ENCODE data around the gene ACVR1C.
"Not testable (repeated sequence)": the region's sequence is repeated elsewhere in the genome, so short reads cannot be mapped to it uniquely, and the experiment has no call there.

ACVR1C gene

DNA sequence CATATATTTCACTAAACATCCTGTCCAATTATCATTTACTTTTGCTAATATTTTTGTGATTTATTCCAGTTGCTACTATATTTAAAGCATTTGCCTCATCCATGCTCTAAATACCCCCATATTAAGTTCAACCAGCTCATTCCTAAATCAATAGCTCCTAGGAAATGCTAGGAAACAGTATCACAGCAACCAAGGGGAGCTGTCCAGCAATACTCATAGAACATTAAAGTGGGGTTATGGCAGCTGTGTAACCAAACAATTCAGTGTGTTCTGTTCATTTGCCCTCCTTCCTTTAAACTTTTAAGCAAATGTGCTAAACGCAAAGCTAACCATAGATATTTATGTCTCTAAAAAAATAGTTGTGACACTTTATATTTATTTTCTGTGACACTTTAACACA lies 41.1 kb downstream of the ACVR1C start:
- ATAC-seq, result no peak
- TF ChIP-seq, protein P1, sequence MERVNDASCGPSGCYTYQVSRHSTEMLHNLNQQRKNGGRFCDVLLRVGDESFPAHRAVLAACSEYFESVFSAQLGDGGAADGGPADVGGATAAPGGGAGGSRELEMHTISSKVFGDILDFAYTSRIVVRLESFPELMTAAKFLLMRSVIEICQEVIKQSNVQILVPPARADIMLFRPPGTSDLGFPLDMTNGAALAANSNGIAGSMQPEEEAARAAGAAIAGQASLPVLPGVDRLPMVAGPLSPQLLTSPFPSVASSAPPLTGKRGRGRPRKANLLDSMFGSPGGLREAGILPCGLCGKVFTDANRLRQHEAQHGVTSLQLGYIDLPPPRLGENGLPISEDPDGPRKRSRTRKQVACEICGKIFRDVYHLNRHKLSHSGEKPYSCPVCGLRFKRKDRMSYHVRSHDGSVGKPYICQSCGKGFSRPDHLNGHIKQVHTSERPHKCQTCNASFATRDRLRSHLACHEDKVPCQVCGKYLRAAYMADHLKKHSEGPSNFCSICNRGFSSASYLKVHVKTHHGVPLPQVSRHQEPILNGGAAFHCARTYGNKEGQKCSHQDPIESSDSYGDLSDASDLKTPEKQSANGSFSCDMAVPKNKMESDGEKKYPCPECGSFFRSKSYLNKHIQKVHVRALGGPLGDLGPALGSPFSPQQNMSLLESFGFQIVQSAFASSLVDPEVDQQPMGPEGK (CRISPR knock-in tag; IDR thresholded peaks at IDR 0.05; ENCODE audit: borderline replicate concordance), result no peak
- TF ChIP-seq ZNF70 (CRISPR knock-in tag; IDR thresholded peaks at IDR 0.05) (no peak), CSDC2 (CRISPR knock-in tag; IDR thresholded peaks at IDR 0.05) (no peak), GLIS3 (CRISPR knock-in tag; IDR thresholded peaks at IDR 0.05) (no peak), ZFP30 (CRISPR knock-in tag; IDR thresholded peaks at IDR 0.05) (no peak), ARNTL (CRISPR knock-in tag; IDR thresholded peaks at IDR 0.05; ENCODE audit: borderline replicate concordance, low read depth) (no peak), RARB (CRISPR knock-in tag; IDR thresholded peaks at IDR 0.05) (no peak), ESRRG (CRISPR knock-in tag; IDR thresholded peaks at IDR 0.05) (no peak), TCF4 (CRISPR knock-in tag; IDR thresholded peaks at IDR 0.05; ENCODE audit: borderline replicate concordance) (no peak), ISL1 (CRISPR knock-in tag; IDR thresholded peaks at IDR 0.05) (no peak), BACH2 (CRISPR knock-in tag; IDR thresholded peaks at IDR 0.05; ENCODE audit: borderline replicate concordance) (no peak)
- TF ChIP-seq, protein P2, sequence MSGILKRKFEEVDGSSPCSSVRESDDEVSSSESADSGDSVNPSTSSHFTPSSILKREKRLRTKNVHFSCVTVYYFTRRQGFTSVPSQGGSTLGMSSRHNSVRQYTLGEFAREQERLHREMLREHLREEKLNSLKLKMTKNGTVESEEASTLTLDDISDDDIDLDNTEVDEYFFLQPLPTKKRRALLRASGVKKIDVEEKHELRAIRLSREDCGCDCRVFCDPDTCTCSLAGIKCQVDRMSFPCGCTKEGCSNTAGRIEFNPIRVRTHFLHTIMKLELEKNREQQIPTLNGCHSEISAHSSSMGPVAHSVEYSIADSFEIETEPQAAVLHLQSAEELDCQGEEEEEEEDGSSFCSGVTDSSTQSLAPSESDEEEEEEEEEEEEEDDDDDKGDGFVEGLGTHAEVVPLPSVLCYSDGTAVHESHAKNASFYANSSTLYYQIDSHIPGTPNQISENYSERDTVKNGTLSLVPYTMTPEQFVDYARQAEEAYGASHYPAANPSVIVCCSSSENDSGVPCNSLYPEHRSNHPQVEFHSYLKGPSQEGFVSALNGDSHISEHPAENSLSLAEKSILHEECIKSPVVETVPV (CRISPR knock-in tag; IDR thresholded peaks at IDR 0.05), result no peak

DNA sequence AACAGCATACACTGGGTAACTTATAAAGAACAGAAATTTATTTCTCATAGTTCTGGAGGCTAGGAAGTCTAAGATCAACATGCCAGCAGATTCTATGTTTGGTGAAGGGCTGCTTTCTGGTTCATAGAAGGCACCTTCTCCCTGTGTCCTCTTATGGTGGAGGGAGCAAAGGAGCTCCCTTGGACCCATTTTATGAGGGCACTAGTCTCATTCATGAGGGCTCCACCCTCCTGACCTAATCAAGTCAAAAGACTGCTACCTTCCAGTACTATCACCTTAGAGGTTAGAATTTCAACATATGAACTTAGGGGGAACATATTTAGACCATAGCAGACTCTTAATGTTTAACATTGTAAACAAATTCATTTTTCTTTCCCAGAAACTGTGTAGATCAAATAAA lies 54.5 kb downstream of the ACVR1C start:
- no peak for ATAC-seq
- TF ChIP-seq, protein P3, sequence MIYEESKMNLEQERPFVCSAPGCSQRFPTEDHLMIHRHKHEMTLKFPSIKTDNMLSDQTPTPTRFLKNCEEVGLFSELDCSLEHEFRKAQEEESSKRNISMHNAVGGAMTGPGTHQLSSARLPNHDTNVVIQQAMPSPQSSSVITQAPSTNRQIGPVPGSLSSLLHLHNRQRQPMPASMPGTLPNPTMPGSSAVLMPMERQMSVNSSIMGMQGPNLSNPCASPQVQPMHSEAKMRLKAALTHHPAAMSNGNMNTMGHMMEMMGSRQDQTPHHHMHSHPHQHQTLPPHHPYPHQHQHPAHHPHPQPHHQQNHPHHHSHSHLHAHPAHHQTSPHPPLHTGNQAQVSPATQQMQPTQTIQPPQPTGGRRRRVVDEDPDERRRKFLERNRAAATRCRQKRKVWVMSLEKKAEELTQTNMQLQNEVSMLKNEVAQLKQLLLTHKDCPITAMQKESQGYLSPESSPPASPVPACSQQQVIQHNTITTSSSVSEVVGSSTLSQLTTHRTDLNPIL (CRISPR knock-in tag; IDR thresholded peaks at IDR 0.05; ENCODE audit: low read depth), result no peak
- TF ChIP-seq ZFP3 (CRISPR knock-in tag; IDR thresholded peaks at IDR 0.05) (no peak), ISL1 (CRISPR knock-in tag; IDR thresholded peaks at IDR 0.05) (no peak), ZFP30 (CRISPR knock-in tag; IDR thresholded peaks at IDR 0.05) (no peak), ZNF70 (CRISPR knock-in tag; IDR thresholded peaks at IDR 0.05) (no peak), ARNTL (CRISPR knock-in tag; IDR thresholded peaks at IDR 0.05; ENCODE audit: borderline replicate concordance, low read depth) (no peak)
- TF ChIP-seq, protein P4, sequence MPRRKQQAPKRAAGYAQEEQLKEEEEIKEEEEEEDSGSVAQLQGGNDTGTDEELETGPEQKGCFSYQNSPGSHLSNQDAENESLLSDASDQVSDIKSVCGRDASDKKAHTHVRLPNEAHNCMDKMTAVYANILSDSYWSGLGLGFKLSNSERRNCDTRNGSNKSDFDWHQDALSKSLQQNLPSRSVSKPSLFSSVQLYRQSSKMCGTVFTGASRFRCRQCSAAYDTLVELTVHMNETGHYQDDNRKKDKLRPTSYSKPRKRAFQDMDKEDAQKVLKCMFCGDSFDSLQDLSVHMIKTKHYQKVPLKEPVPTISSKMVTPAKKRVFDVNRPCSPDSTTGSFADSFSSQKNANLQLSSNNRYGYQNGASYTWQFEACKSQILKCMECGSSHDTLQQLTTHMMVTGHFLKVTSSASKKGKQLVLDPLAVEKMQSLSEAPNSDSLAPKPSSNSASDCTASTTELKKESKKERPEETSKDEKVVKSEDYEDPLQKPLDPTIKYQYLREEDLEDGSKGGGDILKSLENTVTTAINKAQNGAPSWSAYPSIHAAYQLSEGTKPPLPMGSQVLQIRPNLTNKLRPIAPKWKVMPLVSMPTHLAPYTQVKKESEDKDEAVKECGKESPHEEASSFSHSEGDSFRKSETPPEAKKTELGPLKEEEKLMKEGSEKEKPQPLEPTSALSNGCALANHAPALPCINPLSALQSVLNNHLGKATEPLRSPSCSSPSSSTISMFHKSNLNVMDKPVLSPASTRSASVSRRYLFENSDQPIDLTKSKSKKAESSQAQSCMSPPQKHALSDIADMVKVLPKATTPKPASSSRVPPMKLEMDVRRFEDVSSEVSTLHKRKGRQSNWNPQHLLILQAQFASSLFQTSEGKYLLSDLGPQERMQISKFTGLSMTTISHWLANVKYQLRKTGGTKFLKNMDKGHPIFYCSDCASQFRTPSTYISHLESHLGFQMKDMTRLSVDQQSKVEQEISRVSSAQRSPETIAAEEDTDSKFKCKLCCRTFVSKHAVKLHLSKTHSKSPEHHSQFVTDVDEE (CRISPR knock-in tag; IDR thresholded peaks at IDR 0.05), result no peak

DNA sequence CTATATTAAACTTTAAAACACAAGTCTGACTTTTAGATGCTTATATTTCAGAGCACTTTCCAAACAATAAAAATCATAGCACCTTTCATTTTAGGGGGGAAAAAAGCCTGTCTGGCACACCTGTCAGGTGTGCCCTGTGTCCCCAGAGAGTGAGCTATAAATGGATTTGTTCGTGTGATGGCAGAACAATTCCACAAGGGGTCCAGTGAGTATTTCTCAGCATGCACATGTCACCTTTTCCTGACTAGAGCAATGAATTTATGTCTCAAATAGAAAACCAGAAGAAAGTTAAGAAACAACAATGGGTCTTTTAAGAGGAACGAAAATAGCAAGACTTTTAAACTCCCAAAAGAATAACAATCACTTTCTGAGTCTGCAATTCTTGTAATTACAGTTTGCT lies 55.9 kb downstream of the ACVR1C start:
- no peak for ATAC-seq
- TF ChIP-seq BACH2 (CRISPR knock-in tag; IDR thresholded peaks at IDR 0.05; ENCODE audit: borderline replicate concordance) (no peak), ESRRG (CRISPR knock-in tag; IDR thresholded peaks at IDR 0.05) (no peak), ZNF8 (CRISPR knock-in tag; IDR thresholded peaks at IDR 0.05) (no peak), ZC3H10 (CRISPR knock-in tag; IDR thresholded peaks at IDR 0.05) (no peak), TOX (CRISPR knock-in tag; IDR thresholded peaks at IDR 0.05; ENCODE audit: borderline replicate concordance) (no peak), OSR1 (CRISPR knock-in tag; IDR thresholded peaks at IDR 0.05) (no peak), CSDC2 (CRISPR knock-in tag; IDR thresholded peaks at IDR 0.05) (no peak)
- TF ChIP-seq, protein P5, sequence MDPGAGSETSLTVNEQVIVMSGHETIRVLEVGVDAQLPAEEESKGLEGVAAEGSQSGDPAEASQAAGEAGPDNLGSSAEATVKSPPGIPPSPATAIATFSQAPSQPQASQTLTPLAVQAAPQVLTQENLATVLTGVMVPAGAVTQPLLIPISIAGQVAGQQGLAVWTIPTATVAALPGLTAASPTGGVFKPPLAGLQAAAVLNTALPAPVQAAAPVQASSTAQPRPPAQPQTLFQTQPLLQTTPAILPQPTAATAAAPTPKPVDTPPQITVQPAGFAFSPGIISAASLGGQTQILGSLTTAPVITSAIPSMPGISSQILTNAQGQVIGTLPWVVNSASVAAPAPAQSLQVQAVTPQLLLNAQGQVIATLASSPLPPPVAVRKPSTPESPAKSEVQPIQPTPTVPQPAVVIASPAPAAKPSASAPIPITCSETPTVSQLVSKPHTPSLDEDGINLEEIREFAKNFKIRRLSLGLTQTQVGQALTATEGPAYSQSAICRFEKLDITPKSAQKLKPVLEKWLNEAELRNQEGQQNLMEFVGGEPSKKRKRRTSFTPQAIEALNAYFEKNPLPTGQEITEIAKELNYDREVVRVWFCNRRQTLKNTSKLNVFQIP (CRISPR knock-in tag; IDR thresholded peaks at IDR 0.05; ENCODE audit: borderline replicate concordance, low read depth), result no peak
- TF ChIP-seq, protein P3 (CRISPR knock-in tag; IDR thresholded peaks at IDR 0.05; ENCODE audit: low read depth), result no peak
- TF ChIP-seq, protein P2 (CRISPR knock-in tag; IDR thresholded peaks at IDR 0.05), result no peak
- TF ChIP-seq, protein P1 (CRISPR knock-in tag; IDR thresholded peaks at IDR 0.05; ENCODE audit: borderline replicate concordance), result no peak

DNA sequence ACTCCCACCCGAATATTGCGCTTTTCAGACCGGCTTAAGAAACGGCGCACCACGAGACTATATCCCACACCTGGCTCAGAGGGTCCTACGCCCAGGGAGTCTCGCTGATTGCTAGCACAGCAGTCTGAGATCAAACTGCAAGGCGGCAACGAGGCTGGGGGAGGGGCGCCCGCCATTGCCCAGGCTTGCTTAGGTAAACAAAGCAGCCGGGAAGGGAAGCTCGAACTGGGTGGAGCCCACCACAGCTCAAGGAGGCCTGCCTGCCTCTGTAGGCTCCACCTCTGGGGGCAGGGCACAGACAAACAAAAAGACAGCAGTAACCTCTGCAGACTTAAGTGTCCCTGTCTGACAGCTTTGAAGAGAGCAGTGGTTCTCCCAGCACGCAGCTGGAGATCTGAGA lies 62.0 kb downstream of the ACVR1C start:
- not testable (repeated sequence) for ATAC-seq

DNA sequence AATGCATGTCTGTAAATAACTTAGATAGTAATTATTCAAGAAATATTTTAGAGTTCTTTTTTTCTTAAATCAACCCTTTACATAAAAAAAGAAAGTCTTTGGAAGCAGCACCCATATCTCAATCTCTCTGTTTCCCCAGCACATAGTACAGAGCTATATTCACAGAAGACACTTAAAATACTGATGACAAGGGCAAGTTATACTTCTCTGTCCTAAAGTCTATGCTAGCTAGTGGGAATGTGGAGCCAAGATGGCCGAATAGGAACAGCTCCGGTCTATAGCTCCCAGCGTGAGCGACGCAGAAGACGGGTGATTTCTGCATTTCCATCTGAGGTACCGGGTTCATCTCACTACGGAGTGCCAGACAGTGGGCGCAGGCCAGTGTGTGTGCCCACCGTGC lies 62.6 kb downstream of the ACVR1C start:
- not testable (repeated sequence) for ATAC-seq
